ENCODE results near the gene PHC2. TPM values are rescaled to one million over a fixed set of nuclear protein-coding genes. Genes with fewer than 3 reads are reported as not detected.

Gene PHC2
- total and polyA plus RNA-seq, 9 of the 15 experiments (the other 6 are each of a cell fraction or from before 2014, with no cell fraction given): 3.1 to 67.6 (median 34.6) TPM

- no peak for TF ChIP-seq BCLAF1 (IDR thresholded peaks at IDR 0.05; ENCODE audit: borderline replicate concordance in 1 of 2, control insufficient read depth in 1 of 2, low read depth in 2 of 2, low read length in 1 of 2)
- no peak for TF ChIP-seq SNRNP70 (optimal IDR thresholded peaks at IDR 0.05; ENCODE audit: low read depth, low read length)
- no peak for TF ChIP-seq DNMT1 (IDR thresholded peaks at IDR 0.05)
- no peak for TF ChIP-seq TBL1XR1 (IDR thresholded peaks at IDR 0.05; ENCODE audit: low read length in 2 of 2)
- peak; percentile 65; the same call in 1 of the 2 replicates for TF ChIP-seq PHF8 (IDR thresholded peaks at IDR 0.05; ENCODE audit: borderline replicate concordance, low read length)
- no peak for TF ChIP-seq SRSF3 (IDR thresholded peaks at IDR 0.05; ENCODE audit: insufficient read depth, low read length)
- TF ChIP-seq PHF21A (IDR thresholded peaks at IDR 0.05; ENCODE audit: borderline replicate concordance, low read depth): no peak
- TF ChIP-seq CHD4 (IDR thresholded peaks at IDR 0.05; ENCODE audit: insufficient read depth, insufficient replicate concordance, low read depth, low read length, poor library complexity, severe bottlenecking): no peak
- TF ChIP-seq IRF9 (tag; IDR thresholded peaks at IDR 0.05): no peak
- 0 out of 2 replicates have a peak, but pooled peaks have one; percentile 19 for TF ChIP-seq ATF4 (CRISPR knock-in tag; IDR thresholded peaks at IDR 0.05)
- no peak for TF ChIP-seq TBP (optimal IDR thresholded peaks at IDR 0.05; ENCODE audit: low read depth, low read length)
- TF ChIP-seq AFF1 (IDR thresholded peaks at IDR 0.05; ENCODE audit: low read depth in 1 of 2, partially characterized antibody in 2 of 2): no peak
- TF ChIP-seq ZNF79 (CRISPR knock-in tag; IDR thresholded peaks at IDR 0.05; ENCODE audit: low read depth): no peak
- TF ChIP-seq MLLT1 (IDR thresholded peaks at IDR 0.05): 0 out of 4 replicates have a peak, but pooled peaks of 1 of the 2 experiments have one; percentile 12
These were observed 81.7 kb downstream of the PHC2 start (continued) for GRCh38 chr1:33349081-33349759.

Data from K562 (cell line).